Renal pelvis (tissue), 4 donors: ENCODE measurements around the gene CBL. TPM values are rescaled to one million over a fixed set of nuclear protein-coding genes. Genes with fewer than 3 reads are reported as not detected.
A peak's percentile ranks its signal among the peaks of the same experiment; 100 is the strongest.

Experiments
- DNase-seq: peaks from one replicate; pipeline ENCODE4 v3.0.0-alpha.2; 2013
- polyA plus RNA-seq, 3 donors: library from polyadenylated mRNA; unstranded; fragments of 120-200 nt; gene quantifications; one replicate each; pipeline ENCODE4 v1.2.1, GENCODE V29; 2013; ENCODE audit not compliant: insufficient read length in 3 of 3

The CBL gene
- polyA plus RNA-seq, 3 donors = 17.7 to 22.5 (median 22.2) TPM

- DNase-seq = no peak
Observed at GRCh38 chr11:119266517-119267255, 60.5 kb downstream of the CBL start.

- DNase-seq = no peak
Observed at GRCh38 chr11:119267645-119268044, 61.5 kb downstream of the CBL start.

- no peak for DNase-seq
Observed at GRCh38 chr11:119273721-119274120, 67.6 kb downstream of the CBL start.

- DNase-seq = no peak
Observed at GRCh38 chr11:119277660-119278059, 71.5 kb downstream of the CBL start.

DNA sequence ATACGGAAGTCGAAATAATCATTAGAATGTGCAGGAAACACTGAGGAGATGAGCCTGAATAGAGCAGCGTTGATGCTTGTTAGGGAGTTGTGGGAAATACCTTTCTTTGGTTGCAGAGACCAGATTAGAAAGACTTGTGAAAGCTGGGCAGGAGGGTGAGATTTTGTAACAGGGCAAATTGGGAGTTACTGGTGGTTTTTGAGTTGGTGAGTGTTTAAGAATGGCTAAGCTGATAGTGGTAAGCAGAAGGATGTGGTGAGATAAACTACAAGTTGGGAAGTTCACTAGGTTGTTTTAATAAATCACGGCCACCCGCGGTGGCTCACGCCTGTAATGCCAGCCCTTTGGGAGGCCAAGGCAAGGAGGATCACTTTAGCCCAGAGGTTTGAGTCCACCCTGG lies 76.4 kb downstream of the CBL start:
- no peak for DNase-seq

DNA sequence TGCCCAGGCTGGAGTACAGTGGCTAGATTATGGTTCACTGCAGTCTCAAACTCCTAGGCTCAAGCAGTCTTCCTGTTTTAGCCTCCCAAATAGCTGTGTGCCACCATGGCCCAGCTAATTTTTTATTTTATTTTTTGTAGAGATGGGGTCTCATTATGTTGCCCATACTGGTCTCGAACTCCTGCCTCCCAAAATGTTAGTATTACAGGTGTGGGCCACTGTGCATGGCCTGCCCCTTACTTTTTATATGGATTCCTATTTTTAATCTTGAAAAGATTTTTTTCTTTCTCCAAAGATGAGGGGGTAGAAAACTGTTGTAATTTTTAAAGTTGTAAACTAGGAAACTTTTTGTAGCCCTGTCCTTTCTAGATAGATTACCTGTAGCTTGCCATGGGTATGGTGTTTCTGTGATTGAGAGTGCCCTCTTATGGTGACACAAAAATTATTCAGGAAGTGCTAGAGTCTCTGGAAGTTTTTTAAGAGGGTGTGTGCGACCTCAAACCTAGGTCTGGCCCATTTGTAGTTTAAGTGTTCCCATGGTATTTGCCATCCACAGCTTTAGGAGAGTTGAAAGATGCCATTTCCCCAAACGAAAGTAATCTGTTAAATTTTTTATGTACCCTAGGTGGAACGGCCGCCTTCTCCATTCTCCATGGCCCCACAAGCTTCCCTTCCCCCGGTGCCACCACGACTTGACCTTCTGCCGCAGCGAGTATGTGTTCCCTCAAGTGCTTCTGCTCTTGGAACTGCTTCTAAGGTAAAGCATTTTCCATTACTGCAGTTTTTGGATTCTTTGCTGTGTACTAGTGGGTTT lies 78.4 kb downstream of the CBL start:
- DNase-seq = peak; percentile 34

GRCh38 chr11:119285431-119285830 lies 79.3 kb downstream of the CBL start:
- DNase-seq = no peak

- DNase-seq = no peak
Observed at GRCh38 chr11:119288219-119288618, 82.1 kb downstream of the CBL start.

DNA sequence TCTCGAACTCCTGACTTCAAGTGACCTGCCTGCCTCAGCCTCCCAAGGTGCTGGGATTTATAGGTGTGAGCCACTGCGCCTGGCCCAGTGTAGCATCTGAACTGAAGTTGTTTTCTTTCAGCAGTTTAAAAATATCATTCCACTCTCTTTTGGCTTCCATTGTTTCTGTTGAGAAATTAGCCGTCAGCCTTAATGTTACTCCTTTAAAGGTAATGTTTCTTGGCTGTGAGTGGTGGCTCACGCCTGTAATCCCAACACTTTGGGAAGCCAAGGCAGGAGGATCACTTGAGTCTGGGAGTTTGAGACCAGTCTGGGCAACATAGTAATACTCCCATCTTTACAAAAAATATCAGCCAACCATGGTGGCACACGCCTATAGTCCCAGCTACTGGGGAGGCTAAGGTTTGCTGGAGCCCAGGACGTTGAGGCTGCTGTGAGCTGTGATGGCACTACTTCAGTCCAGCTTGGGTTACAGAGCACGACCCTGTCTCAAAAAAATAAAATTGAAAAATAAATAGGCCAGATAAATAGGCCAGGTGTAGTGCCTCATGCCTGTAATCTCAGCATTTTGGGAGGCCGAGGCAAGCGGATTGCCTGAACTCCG lies 84.9 kb downstream of the CBL start:
- no peak for DNase-seq

DNA sequence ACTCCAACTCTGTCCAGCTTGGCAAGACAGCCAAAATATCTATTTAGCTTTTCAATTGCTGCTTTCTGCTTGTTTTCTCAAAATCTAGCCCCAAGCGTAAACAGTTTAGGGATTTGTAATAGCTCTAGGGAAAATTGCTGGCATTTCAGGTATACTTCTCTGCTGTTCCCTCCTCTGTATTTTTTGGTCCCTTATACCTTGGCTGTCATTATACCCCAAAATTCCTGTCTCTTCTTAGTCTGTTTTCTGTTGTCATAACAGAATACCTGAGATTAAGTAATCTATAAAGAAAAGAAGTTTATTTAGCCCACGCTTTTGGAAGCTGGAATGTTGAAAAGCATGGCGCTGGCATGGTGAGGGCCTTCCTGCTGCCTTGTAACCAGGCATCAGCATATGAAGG lies 87.3 kb downstream of the CBL start:
- no peak for DNase-seq

- no peak for DNase-seq
Observed at GRCh38 chr11:119295178-119295577, 89.0 kb downstream of the CBL start.

- no peak for DNase-seq
Observed at GRCh38 chr11:119297938-119298337, 91.8 kb downstream of the CBL start.

GRCh38 chr11:119298726-119299125 lies 92.6 kb downstream of the CBL start:
- no peak for DNase-seq

- no peak for DNase-seq
Observed at GRCh38 chr11:119299416-119299815, 93.3 kb downstream of the CBL start.

- no peak for DNase-seq
Observed at GRCh38 chr11:119300198-119300964, 94.2 kb downstream of the CBL start.

- DNase-seq = no peak
Observed at GRCh38 chr11:119303227-119303718, 97.1 kb downstream of the CBL start.

DNA sequence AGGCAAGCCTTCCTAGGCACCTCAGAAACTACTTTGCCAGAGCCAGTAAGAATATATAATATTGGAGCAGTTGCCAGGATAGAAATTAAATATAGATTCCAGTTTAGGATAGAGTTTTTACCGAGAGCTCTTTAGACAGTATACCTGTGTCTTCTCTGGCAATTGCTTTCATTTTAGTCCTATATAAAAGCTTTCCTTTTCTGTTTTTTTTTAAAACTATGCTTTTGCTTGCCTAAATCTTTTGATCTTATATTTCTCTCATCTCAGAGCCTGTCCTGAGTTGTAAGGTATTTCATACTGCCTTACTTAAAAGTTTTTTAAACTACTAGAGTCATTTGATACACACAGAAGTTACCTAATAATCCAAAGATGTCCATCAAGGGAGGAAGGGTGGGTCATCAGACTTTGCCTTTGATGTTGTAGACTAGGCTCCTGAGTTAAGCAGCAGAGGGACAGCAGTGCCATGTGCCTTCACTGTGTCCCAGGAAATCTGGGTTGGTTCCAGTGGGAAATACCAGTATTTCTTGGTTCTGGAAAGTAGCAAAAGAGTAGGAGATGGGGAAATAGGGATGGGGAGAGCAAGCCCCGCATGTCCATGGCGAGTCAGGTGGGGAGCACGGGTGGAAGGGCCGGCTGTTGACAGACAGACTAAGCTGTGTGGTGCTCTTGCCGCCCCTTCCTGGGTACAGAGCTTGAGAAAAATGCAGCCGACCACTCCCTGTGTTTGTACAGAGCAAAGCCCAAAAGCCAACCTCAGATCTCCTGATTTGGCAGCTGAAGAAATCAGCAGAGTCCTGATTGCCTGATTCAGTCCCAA lies 99.6 kb downstream of the CBL start:
- no peak for DNase-seq

DNA sequence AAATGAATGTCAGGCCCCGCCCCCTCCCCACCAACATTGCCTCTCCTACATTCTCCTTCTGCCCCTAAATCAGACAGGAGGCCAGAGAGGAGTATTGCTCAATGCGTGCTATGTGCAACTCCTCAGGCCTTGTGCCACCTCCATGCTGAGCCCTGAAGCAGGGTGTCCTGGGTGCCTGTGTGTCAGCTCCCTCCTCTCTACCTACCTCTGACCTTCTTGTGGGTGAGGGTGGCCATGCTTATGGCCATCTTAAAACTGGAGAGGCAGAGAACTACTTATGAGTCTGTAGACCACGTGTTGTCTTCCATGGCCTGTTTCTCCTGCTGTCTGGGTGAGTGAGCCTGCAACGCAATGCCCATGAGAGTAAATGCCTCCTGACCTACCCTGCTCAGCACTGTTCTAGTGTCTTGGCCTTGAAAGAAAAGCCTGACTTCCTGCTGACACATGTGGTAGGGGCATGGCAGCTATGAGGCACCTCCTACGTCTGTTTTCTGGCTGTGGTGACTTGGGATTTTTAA lies 100.3 kb downstream of the CBL start:
- DNase-seq = no peak

GRCh38 chr11:119307219-119307618 lies 101.1 kb downstream of the CBL start:
- no peak for DNase-seq

- no peak for DNase-seq
Observed at GRCh38 chr11:119307974-119308373, 101.8 kb downstream of the CBL start.

DNA sequence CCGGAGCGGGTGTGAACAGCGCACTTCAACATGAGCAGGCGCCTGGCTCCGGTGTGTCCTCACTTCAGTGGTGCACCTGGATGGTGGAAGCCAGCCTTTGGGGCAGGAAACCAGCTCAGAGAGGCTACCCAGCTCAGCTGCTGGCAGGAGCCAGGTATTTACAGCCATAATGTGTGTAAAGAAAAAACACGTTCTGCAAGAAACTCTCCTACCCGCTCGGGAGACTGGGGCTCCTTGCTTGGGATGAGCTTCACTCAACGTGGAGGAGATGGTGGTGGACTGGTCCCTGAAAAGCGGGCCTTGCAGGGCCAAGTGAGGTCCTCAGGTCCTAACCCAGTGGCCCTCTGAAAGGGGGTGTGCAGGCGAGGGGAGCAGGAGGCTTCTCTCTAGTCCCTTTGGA lies 103.3 kb downstream of the CBL start:
- DNase-seq = no peak
